ENCODE measurements around the gene FOXJ3.

FOXJ3 gene

GRCh38 chr1:42321731-42322130 lies 13.3 kb downstream of the FOXJ3 start:
- DNase-seq (ENCODE audit: extremely low spot score): no peak
- TF ChIP-seq ARNT (IDR thresholded peaks at IDR 0.05) (no peak), NFRKB (IDR thresholded peaks at IDR 0.05) (no peak), SUZ12 (IDR thresholded peaks at IDR 0.05) (no peak), BHLHE40 (IDR thresholded peaks at IDR 0.05; ENCODE audit: borderline replicate concordance) (no peak), HDGF (IDR thresholded peaks at IDR 0.05; ENCODE audit: borderline replicate concordance) (no peak), TARDBP (IDR thresholded peaks at IDR 0.05) (no peak), ZNF384 (IDR thresholded peaks at IDR 0.05) (no peak), FOXK2 (IDR thresholded peaks at IDR 0.05) (no peak), SP1 (IDR thresholded peaks at IDR 0.05) (no peak), PKNOX1 (IDR thresholded peaks at IDR 0.05) (no peak), CTBP1 (IDR thresholded peaks at IDR 0.05; ENCODE audit: borderline replicate concordance) (no peak), FOXA1 (IDR thresholded peaks at IDR 0.05) (no peak), L3MBTL2 (conservative IDR thresholded peaks at IDR 0.05) (no peak), ELF4 (IDR thresholded peaks at IDR 0.05) (no peak), FOXM1 (IDR thresholded peaks at IDR 0.05; ENCODE audit: borderline replicate concordance) (no peak)
- ChIA-PET CTCF (no interaction called here), POLR2A (no interaction called here)

- POLR2A ChIA-PET: interaction anchor here (0.7 kb wide), 1 partner anchor 362 kb away, joined by 3 read pairs; the partner anchor contains the start of gene YBX1
Observed at GRCh38 chr1:42320708-42321107, 14.3 kb downstream of the FOXJ3 start.

GRCh38 chr1:42319871-42320484 lies 15.1 kb downstream of the FOXJ3 start:
- no peak for TF ChIP-seq BHLHE40 (IDR thresholded peaks at IDR 0.05; ENCODE audit: borderline replicate concordance)
- TF ChIP-seq ARNT (IDR thresholded peaks at IDR 0.05): no peak
- no peak for TF ChIP-seq LEF1 (IDR thresholded peaks at IDR 0.05; ENCODE audit: borderline replicate concordance)
- TF ChIP-seq FOXK2 (IDR thresholded peaks at IDR 0.05): no peak
- no peak for TF ChIP-seq FOXA1 (IDR thresholded peaks at IDR 0.05)
- no peak for TF ChIP-seq TARDBP (IDR thresholded peaks at IDR 0.05)
- TF ChIP-seq ELF4 (IDR thresholded peaks at IDR 0.05): no peak
- no peak for TF ChIP-seq CTBP1 (IDR thresholded peaks at IDR 0.05; ENCODE audit: borderline replicate concordance)
- no peak for TF ChIP-seq NFRKB (IDR thresholded peaks at IDR 0.05)
- TF ChIP-seq ZNF384 (IDR thresholded peaks at IDR 0.05): no peak
- TF ChIP-seq L3MBTL2 (conservative IDR thresholded peaks at IDR 0.05): no peak
- TF ChIP-seq PKNOX1 (IDR thresholded peaks at IDR 0.05): no peak
- CTCF ChIA-PET: no interaction called here
- no peak for DNase-seq (ENCODE audit: extremely low spot score)
- POLR2A ChIA-PET: no interaction called here

More at GRCh38 chr1:42320708-42321107, 14.3 kb downstream of the FOXJ3 start:
- TF ChIP-seq TARDBP (IDR thresholded peaks at IDR 0.05) (no peak), BHLHE40 (IDR thresholded peaks at IDR 0.05; ENCODE audit: borderline replicate concordance) (no peak), ZNF384 (IDR thresholded peaks at IDR 0.05) (no peak), LEF1 (IDR thresholded peaks at IDR 0.05; ENCODE audit: borderline replicate concordance) (no peak), CTBP1 (IDR thresholded peaks at IDR 0.05; ENCODE audit: borderline replicate concordance) (no peak), SUZ12 (IDR thresholded peaks at IDR 0.05) (no peak), L3MBTL2 (conservative IDR thresholded peaks at IDR 0.05) (no peak), FOXM1 (IDR thresholded peaks at IDR 0.05; ENCODE audit: borderline replicate concordance) (no peak), FOXK2 (IDR thresholded peaks at IDR 0.05) (no peak), ELF4 (IDR thresholded peaks at IDR 0.05) (no peak), FOXA1 (IDR thresholded peaks at IDR 0.05) (no peak)
- DNase-seq (ENCODE audit: extremely low spot score): no peak
- CTCF ChIA-PET: no interaction called here

GRCh38 chr1:42319128-42319851 lies 15.7 kb downstream of the FOXJ3 start:
- no peak for DNase-seq (ENCODE audit: extremely low spot score)
- TF ChIP-seq ZNF384 (IDR thresholded peaks at IDR 0.05) (no peak), L3MBTL2 (conservative IDR thresholded peaks at IDR 0.05) (no peak), ARNT (IDR thresholded peaks at IDR 0.05) (no peak), TARDBP (IDR thresholded peaks at IDR 0.05) (no peak)
- ChIA-PET POLR2A (interaction anchor here (0.7 kb wide), 1 partner anchor 15 kb away, joined by 4 read pairs; no protein-coding TSS in a partner anchor), CTCF (no interaction called here)

GRCh38 chr1:42318601-42319000 lies 16.4 kb downstream of the FOXJ3 start:
- CTCF ChIA-PET: no interaction called here
- TF ChIP-seq L3MBTL2 (conservative IDR thresholded peaks at IDR 0.05) (no peak), BHLHE40 (IDR thresholded peaks at IDR 0.05; ENCODE audit: borderline replicate concordance) (no peak), ZNF384 (IDR thresholded peaks at IDR 0.05) (no peak), LEF1 (IDR thresholded peaks at IDR 0.05; ENCODE audit: borderline replicate concordance) (no peak), NFRKB (IDR thresholded peaks at IDR 0.05) (no peak), FOXM1 (IDR thresholded peaks at IDR 0.05; ENCODE audit: borderline replicate concordance) (no peak)
- DNase-seq (ENCODE audit: extremely low spot score): no peak
- POLR2A ChIA-PET: no interaction called here

- DNase-seq (ENCODE audit: extremely low spot score): no peak
- CTCF ChIA-PET: interaction anchor here (0.6 kb wide), 1 partner anchor 449 kb away, joined by 4 read pairs; no protein-coding TSS in a partner anchor
- TF ChIP-seq FOXA1 (IDR thresholded peaks at IDR 0.05) (no peak), SUZ12 (IDR thresholded peaks at IDR 0.05) (no peak), ZNF384 (IDR thresholded peaks at IDR 0.05) (no peak), BHLHE40 (IDR thresholded peaks at IDR 0.05; ENCODE audit: borderline replicate concordance) (no peak), TARDBP (IDR thresholded peaks at IDR 0.05) (no peak), ELF4 (IDR thresholded peaks at IDR 0.05) (no peak), LEF1 (IDR thresholded peaks at IDR 0.05; ENCODE audit: borderline replicate concordance) (no peak), L3MBTL2 (conservative IDR thresholded peaks at IDR 0.05) (no peak), SP1 (IDR thresholded peaks at IDR 0.05) (no peak), HDGF (IDR thresholded peaks at IDR 0.05; ENCODE audit: borderline replicate concordance) (no peak), CTBP1 (IDR thresholded peaks at IDR 0.05; ENCODE audit: borderline replicate concordance) (no peak), FOXM1 (IDR thresholded peaks at IDR 0.05; ENCODE audit: borderline replicate concordance) (no peak), NFRKB (IDR thresholded peaks at IDR 0.05) (no peak), PKNOX1 (IDR thresholded peaks at IDR 0.05) (no peak), ARNT (IDR thresholded peaks at IDR 0.05) (no peak), FOXK2 (IDR thresholded peaks at IDR 0.05) (no peak)
- POLR2A ChIA-PET: no interaction called here
Observed at GRCh38 chr1:42317308-42317707, 17.7 kb downstream of the FOXJ3 start.
